PC-9 (cell line): Measurements from ENCODE around the gene SYT4. TPM values are rescaled to one million over a fixed set of nuclear protein-coding genes. Genes with fewer than 3 reads are reported as not detected.

ENCODE experiments used
- BruUV-seq: library from RNA; stranded (reverse); fragments of 400-500 nt; replicated peaks from 2 replicates; lab custom pipeline; 2021; lab: Mats Ljungman, UMichigan
- CTCF ChIA-PET: fragments of 300-600 bp; sonication (Branson Sonifier 250); formaldehyde crosslinking; loops from one replicate; lab custom pipeline; 2022; ENCODE audit warnings: antibody characterized with exemption; lab: Charles Lee
- POLR2A ChIA-PET: fragments of 300-600 bp; sonication (Branson Sonifier 250); formaldehyde crosslinking; loops from one replicate; lab custom pipeline; 2022; ENCODE audit warnings: antibody characterized with exemption; ENCODE audit not compliant: unreplicated experiment; lab: Charles Lee
- DNase-seq, 2 experiments: peaks; one replicate each; pipeline versions ENCODE4 v3.0.0 to v3.0.0-alpha.2; 2015 to 2022; ENCODE audit warnings: mixed read lengths in 1 of 2
- H2AFZ ChIP-seq: fragments of 200-600 bp; sonication (generic); 2 replicates; pipeline ENCODE4 v1.8.1; 2017; ENCODE audit warnings: antibody characterized with exemption
- H3F3A ChIP-seq: fragments of 200-600 bp; sonication (generic); 2 replicates; pipeline ENCODE4 v1.8.1; 2017; ENCODE audit warnings: antibody characterized with exemption, mild to moderate bottlenecking, low read depth; ENCODE audit not compliant: insufficient read depth
- H3K27ac ChIP-seq: fragments of 200-600 bp; sonication (generic); 2 replicates; pipeline ENCODE4 v1.6.1; 2016; ENCODE audit warnings: mixed run types
- H3K27me3 ChIP-seq: fragments of 200-600 bp; sonication (generic); 2 replicates; pipeline ENCODE4 v1.6.1; 2016; ENCODE audit warnings: low read depth, mixed run types; ENCODE audit not compliant: insufficient read depth
- H3K36me3 ChIP-seq: fragments of 200-600 bp; sonication (generic); 2 replicates; pipeline ENCODE4 v1.6.1; 2016; ENCODE audit warnings: low read depth, mixed run types
- H3K4me1 ChIP-seq: fragments of 200-600 bp; sonication (generic); replicated peaks from 2 replicates; pipeline ENCODE4 v1.6.1; 2016; ENCODE audit warnings: mixed run types; ENCODE audit not compliant: insufficient read depth
- H3K4me2 ChIP-seq: fragments of 200-600 bp; sonication (generic); 2 replicates; pipeline ENCODE4 v1.6.1; 2017; ENCODE audit warnings: mixed run types
- H3K4me3 ChIP-seq: fragments of 200-600 bp; sonication (generic); 2 replicates; pipeline ENCODE4 v1.6.1; 2016; ENCODE audit warnings: mixed run types
- H3K79me2 ChIP-seq: fragments of 200-600 bp; sonication (generic); 2 replicates; pipeline ENCODE4 v1.6.1; 2017; ENCODE audit warnings: low read depth, mixed run types
- H3K9me2 ChIP-seq: fragments of 200-600 bp; sonication (generic); 2 replicates; pipeline ENCODE4 v1.8.1; 2017; ENCODE audit warnings: mild to moderate bottlenecking; ENCODE audit not compliant: insufficient read depth
- H3K9me3 ChIP-seq: fragments of 200-600 bp; sonication (generic); 2 replicates; pipeline ENCODE4 v1.8.1; 2016; ENCODE audit warnings: low read depth; ENCODE audit not compliant: insufficient read depth
- H4K20me1 ChIP-seq: fragments of 200-600 bp; sonication (generic); 2 replicates; pipeline ENCODE4 v1.8.1; 2017; ENCODE audit not compliant: insufficient read depth
- EZH2 ChIP-seq: fragments of 200-600 bp; sonication (generic); IDR thresholded peaks from 2 replicates; pipeline ENCODE4 v1.8.0; 2017; ENCODE audit warnings: antibody characterized with exemption, low read depth
- intact Hi-C: fragments of 100-400 bp; cut with micrococcal nuclease; formaldehyde crosslinking; loops from one replicate; pipeline ENCODE4 v1.10.0; 2022; ENCODE audit not compliant: unreplicated experiment
- total RNA-seq: library from RNA; stranded (reverse); gene quantifications from 2 replicates; pipeline ENCODE4 v1.2.3, GENCODE V29; 2021
- TF ChIP-seq, protein P1 (sequence below): fragments of 200-600 bp; sonication (generic); conservative IDR thresholded peaks from 2 replicates; pipeline ENCODE4 v1.6.1; 2017; ENCODE audit warnings: mixed run types, antibody characterized with exemption, mild to moderate bottlenecking, moderate library complexity

The SYT4 gene
- total RNA-seq, 1 experiment from 2014 or later, result not detected

DNA sequence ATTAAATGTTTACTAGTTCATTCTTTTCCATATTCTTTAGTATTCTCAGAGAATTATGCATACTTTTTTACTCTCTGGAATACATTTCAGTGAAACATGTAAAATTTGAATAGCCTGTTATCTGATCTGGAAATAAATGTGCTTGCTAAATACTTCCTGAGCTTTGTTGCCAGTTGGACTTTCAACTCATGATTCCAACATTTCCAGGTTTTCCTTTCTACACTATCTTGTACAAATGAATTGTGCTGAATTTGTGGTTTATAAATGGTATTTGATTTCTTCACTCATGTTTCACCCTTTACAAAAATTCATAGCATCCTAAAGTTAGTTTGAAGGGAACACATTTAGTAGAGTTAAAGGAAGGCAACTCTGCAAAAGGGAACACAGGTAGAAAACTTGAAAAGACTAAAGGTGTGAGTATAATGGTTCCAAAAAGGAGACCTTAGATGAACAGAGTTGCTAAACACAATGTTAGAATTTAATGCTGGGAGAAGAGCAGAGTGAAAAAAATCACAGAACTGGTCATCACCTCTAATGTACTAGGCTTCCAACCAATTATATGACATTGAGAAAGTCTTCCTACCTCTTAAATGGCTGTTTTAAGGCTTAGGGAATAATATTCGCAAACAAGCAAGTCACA, 28.6 kb downstream of the SYT4 start:
- no peaks in the 10 kb centered on the region for H3F3A ChIP-seq
- H3K36me3 ChIP-seq, result no peaks in the 10 kb centered on the region

DNA sequence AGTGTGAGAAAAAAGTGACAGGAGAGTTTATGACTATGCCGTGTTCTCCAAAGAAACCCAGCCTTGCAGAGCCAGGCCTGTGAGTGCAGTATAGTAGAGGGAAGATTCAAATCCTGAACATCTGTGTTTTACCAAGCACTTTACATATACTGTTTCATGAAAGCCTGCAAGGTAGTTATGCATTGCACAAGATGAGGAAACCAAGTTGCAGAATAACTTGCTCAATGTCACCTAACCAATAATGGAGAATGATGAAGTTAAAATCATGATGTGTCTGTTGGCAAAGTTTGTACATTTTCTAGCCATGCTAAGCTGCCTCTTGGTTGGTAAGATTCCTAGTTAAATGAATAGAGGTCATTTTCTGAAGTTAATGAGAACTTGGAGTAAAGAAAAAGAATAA, 29.3 kb downstream of the SYT4 start:
- BruUV-seq, result no TSS peak
- intact Hi-C loops, result no loop called here
- no peak overlapping the region for H3K27ac ChIP-seq
- no peaks in the 10 kb centered on the region for H3K9me2 ChIP-seq
- H3K9me3 ChIP-seq, result no peaks in the 10 kb centered on the region
- DNase-seq, result no peak
- no peak overlapping the region for H3K4me3 ChIP-seq
- H2AFZ ChIP-seq, result no peak overlapping the region
- TF ChIP-seq, protein P1, sequence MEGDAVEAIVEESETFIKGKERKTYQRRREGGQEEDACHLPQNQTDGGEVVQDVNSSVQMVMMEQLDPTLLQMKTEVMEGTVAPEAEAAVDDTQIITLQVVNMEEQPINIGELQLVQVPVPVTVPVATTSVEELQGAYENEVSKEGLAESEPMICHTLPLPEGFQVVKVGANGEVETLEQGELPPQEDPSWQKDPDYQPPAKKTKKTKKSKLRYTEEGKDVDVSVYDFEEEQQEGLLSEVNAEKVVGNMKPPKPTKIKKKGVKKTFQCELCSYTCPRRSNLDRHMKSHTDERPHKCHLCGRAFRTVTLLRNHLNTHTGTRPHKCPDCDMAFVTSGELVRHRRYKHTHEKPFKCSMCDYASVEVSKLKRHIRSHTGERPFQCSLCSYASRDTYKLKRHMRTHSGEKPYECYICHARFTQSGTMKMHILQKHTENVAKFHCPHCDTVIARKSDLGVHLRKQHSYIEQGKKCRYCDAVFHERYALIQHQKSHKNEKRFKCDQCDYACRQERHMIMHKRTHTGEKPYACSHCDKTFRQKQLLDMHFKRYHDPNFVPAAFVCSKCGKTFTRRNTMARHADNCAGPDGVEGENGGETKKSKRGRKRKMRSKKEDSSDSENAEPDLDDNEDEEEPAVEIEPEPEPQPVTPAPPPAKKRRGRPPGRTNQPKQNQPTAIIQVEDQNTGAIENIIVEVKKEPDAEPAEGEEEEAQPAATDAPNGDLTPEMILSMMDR, result no peak
- no peak for TF ChIP-seq EZH2
- CTCF ChIA-PET, result no interaction called here
- no peaks in the 10 kb centered on the region for H3K36me3 ChIP-seq
- no peaks in the 10 kb centered on the region for H3F3A ChIP-seq
- H3K27me3 ChIP-seq, result no peaks in the 10 kb centered on the region
- H3K79me2 ChIP-seq, result no peaks in the 10 kb centered on the region
- H4K20me1 ChIP-seq, result no peaks in the 10 kb centered on the region
- H3K4me1 ChIP-seq, result no peaks in the 10 kb centered on the region
- H3K4me2 ChIP-seq, result no peak overlapping the region
- POLR2A ChIA-PET, result no interaction called here

More for the DNA sequence above, 28.6 kb downstream of the SYT4 start:
- no peak for DNase-seq
- H3K79me2 ChIP-seq, result no peaks in the 10 kb centered on the region
- H3K27ac ChIP-seq, result no peak overlapping the region
- no peaks in the 10 kb centered on the region for H3K9me2 ChIP-seq
- POLR2A ChIA-PET, result no interaction called here
- no peaks in the 10 kb centered on the region for H3K27me3 ChIP-seq
- intact Hi-C loops, result no loop called here
- H4K20me1 ChIP-seq, result no peaks in the 10 kb centered on the region
- CTCF ChIA-PET, result no interaction called here
- H3K4me3 ChIP-seq, result no peak overlapping the region
- H3K4me2 ChIP-seq, result no peak overlapping the region
- H2AFZ ChIP-seq, result no peak overlapping the region
- H3K4me1 ChIP-seq, result no peaks in the 10 kb centered on the region
- TF ChIP-seq, protein P1, result no peak
- TF ChIP-seq EZH2, result no peak
- no TSS peak for BruUV-seq
- H3K9me3 ChIP-seq, result no peaks in the 10 kb centered on the region

DNA sequence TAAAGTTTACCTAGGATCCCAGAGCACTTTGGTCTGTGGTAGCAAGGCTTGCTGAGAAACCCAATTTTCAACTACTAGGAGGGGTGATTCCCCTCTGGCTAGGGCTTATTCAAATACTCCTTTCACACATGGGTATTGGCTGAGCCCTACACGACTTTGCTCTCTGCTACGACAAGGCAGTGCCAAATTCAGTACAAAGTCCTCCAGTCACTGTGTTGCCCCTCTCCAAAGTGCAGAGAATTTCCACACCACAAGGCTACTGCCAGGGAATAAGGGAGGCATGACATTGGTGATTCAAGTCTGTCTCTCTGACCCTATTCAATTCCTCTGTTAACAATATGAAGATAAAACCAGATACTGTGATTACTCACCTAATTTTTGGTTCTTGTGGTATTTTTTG, 38.9 kb downstream of the SYT4 start:
- no peaks in the 10 kb centered on the region for H3F3A ChIP-seq
- BruUV-seq, result no TSS peak
- TF ChIP-seq, protein P1, result no peak
- DNase-seq, result no peak
- H2AFZ ChIP-seq, result no peak overlapping the region
- H4K20me1 ChIP-seq, result no peaks in the 10 kb centered on the region
- no peaks in the 10 kb centered on the region for H3K79me2 ChIP-seq
- H3K9me2 ChIP-seq, result no peaks in the 10 kb centered on the region
- no peaks in the 10 kb centered on the region for H3K27me3 ChIP-seq
- no peak overlapping the region for H3K4me2 ChIP-seq
- no peaks in the 10 kb centered on the region for H3K4me1 ChIP-seq
- H3K27ac ChIP-seq, result no peak overlapping the region
- ChIA-PET POLR2A (no interaction called here), CTCF (no interaction called here)
- intact Hi-C loops, result no loop called here
- no peaks in the 10 kb centered on the region for H3K36me3 ChIP-seq
- no peak overlapping the region for H3K4me3 ChIP-seq
- no peaks in the 10 kb centered on the region for H3K9me3 ChIP-seq
